ENCODE results near the gene TPBG.

Gene TPBG

GRCh38 chr6:82337688-82338257 lies 25.8 kb upstream of the TPBG start:
- CTCF ChIA-PET, result interaction anchor here (1.1 kb wide), 1 partner anchor 86 kb away, joined by 4 read pairs; no protein-coding TSS in a partner anchor
- no peaks in the 10 kb centered on the region for H3K9me3 ChIP-seq (ENCODE audit: control insufficient read depth, insufficient read depth, low read depth, low read length)
- no peaks in the 10 kb centered on the region for H3K4me1 ChIP-seq (ENCODE audit: control insufficient read depth, insufficient read depth, low read length)
- POLR2A ChIA-PET, result no interaction called here
- H3K27ac ChIP-seq (ENCODE audit: extremely low read depth, low read depth, low read length), result no peak overlapping the region
- H3K36me3 ChIP-seq (ENCODE audit: control insufficient read depth in 2 of 2, insufficient read depth in 1 of 2, low read length in 2 of 2), result no peaks in the 10 kb centered on the region
- H3K4me3 ChIP-seq (ENCODE audit: low read depth, low read length), result no peak overlapping the region
- TF ChIP-seq OSR2 (tag by site-specific recombination; IDR thresholded peaks at IDR 0.05) (no peak), SCRT2 (tag by site-specific recombination; IDR thresholded peaks at IDR 0.05) (no peak)

GRCh38 chr6:82348130-82348529 lies 15.5 kb upstream of the TPBG start:
- Histone ChIP-seq H3K9me3 (ENCODE audit: control insufficient read depth, insufficient read depth, low read depth, low read length) (no peaks in the 10 kb centered on the region), H3K4me3 (ENCODE audit: low read depth, low read length) (no peak overlapping the region), H3K27ac (ENCODE audit: extremely low read depth, low read depth, low read length) (no peak overlapping the region), H3K4me1 (ENCODE audit: control insufficient read depth, insufficient read depth, low read length) (no peaks in the 10 kb centered on the region), H3K36me3 (ENCODE audit: control insufficient read depth in 2 of 2, insufficient read depth in 1 of 2, low read length in 2 of 2) (no peaks in the 10 kb centered on the region)
- TF ChIP-seq ZNF501 (tag by site-specific recombination; IDR thresholded peaks at IDR 0.05) (no peak), ZBTB7A (tag by site-specific recombination; IDR thresholded peaks at IDR 0.05; ENCODE audit: low read depth) (no peak)
- POLR2A ChIA-PET, result no interaction called here
- CTCF ChIA-PET, result interaction anchor here (1.0 kb wide), 1 partner anchor 27 kb away, joined by 3 read pairs; no protein-coding TSS in a partner anchor

GRCh38 chr6:82353848-82354247 lies 9.8 kb upstream of the TPBG start:
- no peak overlapping the region for H3K27ac ChIP-seq (ENCODE audit: extremely low read depth, low read depth, low read length)
- no peaks in the 10 kb centered on the region for H3K36me3 ChIP-seq (ENCODE audit: control insufficient read depth in 2 of 2, insufficient read depth in 1 of 2, low read length in 2 of 2)
- no peaks in the 10 kb centered on the region for H3K4me1 ChIP-seq (ENCODE audit: control insufficient read depth, insufficient read depth, low read length)
- no peak overlapping the region for H3K4me3 ChIP-seq (ENCODE audit: low read depth, low read length)
- POLR2A ChIA-PET, result no interaction called here
- CTCF ChIA-PET, result no interaction called here
- TF ChIP-seq PRDM6 (tag by site-specific recombination; IDR thresholded peaks at IDR 0.05) (no peak), ZNF184 (tag by site-specific recombination; IDR thresholded peaks at IDR 0.05) (no peak), ZNF311 (tag by site-specific recombination; IDR thresholded peaks at IDR 0.05; ENCODE audit: borderline replicate concordance) (no peak), ZNF274 (IDR thresholded peaks at IDR 0.05; ENCODE audit: low read length) (no peak), ZNF274 (tag by site-specific recombination; IDR thresholded peaks at IDR 0.05; ENCODE audit: borderline replicate concordance) (no peak), ZNF449 (tag by site-specific recombination; IDR thresholded peaks at IDR 0.05) (no peak), ZNF558 (tag by site-specific recombination; IDR thresholded peaks at IDR 0.05) (no peak), ZNF324 (tag by site-specific recombination; IDR thresholded peaks at IDR 0.05) (no peak), ZNF792 (tag by site-specific recombination; IDR thresholded peaks at IDR 0.05) (no peak), ZNF791 (tag by site-specific recombination; IDR thresholded peaks at IDR 0.05) (no peak), EGR2 (tag by site-specific recombination; IDR thresholded peaks at IDR 0.05; ENCODE audit: low read depth) (no peak), ZFP37 (tag by site-specific recombination; IDR thresholded peaks at IDR 0.05) (no peak), ZNF239 (tag by site-specific recombination; IDR thresholded peaks at IDR 0.05) (no peak), ZNF521 (tag by site-specific recombination; IDR thresholded peaks at IDR 0.05) (no peak), SP2 (tag by site-specific recombination; IDR thresholded peaks at IDR 0.05) (no peak), ZBTB21 (tag by site-specific recombination; IDR thresholded peaks at IDR 0.05) (no peak), YY1 (tag by site-specific recombination; IDR thresholded peaks at IDR 0.05) (no peak), ZNF37A (tag by site-specific recombination; IDR thresholded peaks at IDR 0.05) (no peak), SP7 (tag by site-specific recombination; IDR thresholded peaks at IDR 0.05) (no peak), ZNF423 (tag by site-specific recombination; IDR thresholded peaks at IDR 0.05) (no peak), ZNF785 (tag by site-specific recombination; IDR thresholded peaks at IDR 0.05) (no peak)
- no peaks in the 10 kb centered on the region for H3K9me3 ChIP-seq (ENCODE audit: control insufficient read depth, insufficient read depth, low read depth, low read length)

All from HEK293 (cell line).